GM21825 (cell line): ENCODE measurements around the gene ZNF521.
"Not testable (repeated sequence)": the region's sequence is repeated elsewhere in the genome, so short reads cannot be mapped to it uniquely, and the experiment has no call there.

Source experiments
- ATAC-seq: cut with Tn5 transposase; IDR thresholded peaks from one replicate; pipeline ENCODE4 v1.9.1; 2021; ENCODE audit warnings: mild to moderate bottlenecking, moderate library complexity; ENCODE audit not compliant: unreplicated experiment

Gene ZNF521

DNA sequence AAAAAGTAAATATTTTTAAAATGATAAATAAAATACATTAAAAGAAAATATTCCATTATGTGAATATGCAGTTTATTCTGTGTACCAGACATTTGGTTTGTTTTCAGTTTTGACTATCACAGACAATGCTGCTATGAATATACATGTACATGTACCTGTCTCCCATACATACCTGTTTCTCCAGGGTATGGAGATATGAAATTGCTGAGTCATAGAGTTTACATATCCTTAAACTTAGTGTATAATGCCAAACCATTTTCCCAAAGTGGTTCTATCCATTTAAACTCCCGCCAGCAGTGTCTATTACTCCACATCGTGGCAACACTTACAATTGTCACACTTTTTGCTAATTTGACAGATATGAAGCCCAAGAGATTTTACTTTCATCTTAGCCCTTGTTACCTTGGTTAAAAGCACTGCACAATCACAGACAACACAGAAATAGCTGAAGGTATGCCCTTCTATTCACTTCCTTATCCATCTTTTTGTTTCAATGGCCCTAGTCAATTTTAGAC is 56.3 kb downstream of the ZNF521 start:
- ATAC-seq, result no peak

DNA sequence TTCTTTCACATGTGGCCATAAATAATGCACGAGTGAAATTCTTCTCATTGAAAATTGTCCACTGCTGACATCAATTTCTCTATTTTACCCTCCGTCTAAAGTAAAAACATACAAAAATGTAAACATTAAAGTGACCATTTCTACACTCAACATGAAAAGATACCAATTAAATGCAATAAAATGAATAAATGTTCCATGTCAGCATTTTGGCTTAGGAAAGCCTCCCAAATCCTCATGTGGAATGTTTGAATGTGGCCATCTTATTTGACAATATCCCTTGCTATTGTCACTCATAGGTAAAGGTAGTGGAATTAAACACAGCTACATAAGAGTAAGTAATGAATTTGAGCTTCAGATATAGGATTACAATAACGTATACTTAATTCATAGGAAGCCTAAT is 60.8 kb downstream of the ZNF521 start:
- ATAC-seq, result no peak

DNA sequence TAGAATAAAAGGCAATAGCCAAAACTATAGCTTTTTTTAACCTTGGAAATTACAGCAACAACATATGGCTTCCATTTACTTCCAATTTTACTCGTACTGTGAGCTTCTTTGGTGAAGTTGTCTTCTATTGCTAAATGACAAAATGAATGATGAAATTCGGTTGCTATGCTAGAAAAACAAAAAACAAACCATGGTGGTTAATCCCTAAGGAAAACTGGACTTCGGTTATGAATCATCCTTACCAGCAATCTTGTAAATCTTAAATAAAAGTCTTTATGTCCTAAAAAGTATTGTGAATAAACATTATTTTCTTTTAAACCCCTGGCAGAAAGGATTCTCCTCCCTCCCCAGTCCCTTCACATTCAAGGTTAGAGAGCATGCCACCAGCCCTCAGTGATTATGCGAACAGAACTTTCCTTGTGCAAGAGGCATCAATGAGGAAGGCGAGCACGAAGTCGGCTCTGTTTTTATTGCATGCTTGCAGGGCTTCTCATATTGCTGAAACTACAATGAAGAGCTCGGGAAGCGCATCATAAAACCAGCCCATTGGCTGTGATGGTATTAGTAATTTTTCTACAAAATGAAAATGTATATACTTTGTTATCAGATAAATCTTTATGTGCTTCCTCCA is 62.9 kb downstream of the ZNF521 start:
- no peak for ATAC-seq

DNA sequence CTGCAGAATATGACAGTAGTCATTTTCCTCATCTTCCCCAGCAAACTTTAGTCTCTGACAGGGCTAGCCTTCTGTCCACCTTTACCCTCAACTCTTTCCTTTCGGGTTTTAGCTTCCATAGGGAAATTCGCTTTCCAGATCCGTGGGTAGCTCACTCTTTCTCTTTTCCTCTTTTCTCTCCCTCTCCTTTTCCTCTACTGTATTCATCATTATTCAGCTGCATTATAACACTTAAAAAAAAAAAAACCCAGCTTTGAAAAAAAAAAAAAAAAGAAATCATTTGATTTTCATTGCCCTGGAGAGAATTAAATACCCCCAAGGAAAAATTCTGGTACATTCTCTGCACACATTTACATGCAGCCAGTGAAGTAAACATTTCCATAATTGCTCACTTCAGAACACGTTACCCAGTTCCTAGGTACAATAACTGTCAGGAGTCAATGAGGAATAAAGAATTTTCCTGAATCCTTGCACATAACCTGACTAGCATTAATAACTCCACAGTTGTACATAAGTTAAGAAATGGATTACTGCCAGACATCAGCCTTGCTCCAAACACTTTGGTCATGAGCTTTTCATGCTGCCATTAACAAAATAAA is 63.5 kb downstream of the ZNF521 start:
- ATAC-seq, result no peak

DNA sequence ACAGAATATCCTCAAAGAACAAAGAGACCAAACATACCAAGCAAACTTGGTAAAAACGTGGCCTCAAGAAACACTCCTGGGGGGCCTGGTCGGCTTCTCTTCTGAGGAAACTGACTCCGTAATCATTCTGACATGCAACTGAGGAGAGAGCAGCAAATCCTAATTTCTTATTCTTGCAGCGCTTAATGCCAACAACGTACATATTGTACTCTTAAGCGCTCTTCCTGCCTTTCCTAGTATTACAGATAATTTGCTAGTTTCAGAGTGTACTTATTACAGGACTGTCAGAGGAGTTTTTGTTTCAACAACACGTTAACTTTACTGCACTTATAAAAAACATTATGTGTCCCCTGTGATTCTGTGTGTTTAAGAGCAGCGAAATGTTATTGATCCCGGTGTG is 64.9 kb downstream of the ZNF521 start:
- ATAC-seq, result no peak

DNA sequence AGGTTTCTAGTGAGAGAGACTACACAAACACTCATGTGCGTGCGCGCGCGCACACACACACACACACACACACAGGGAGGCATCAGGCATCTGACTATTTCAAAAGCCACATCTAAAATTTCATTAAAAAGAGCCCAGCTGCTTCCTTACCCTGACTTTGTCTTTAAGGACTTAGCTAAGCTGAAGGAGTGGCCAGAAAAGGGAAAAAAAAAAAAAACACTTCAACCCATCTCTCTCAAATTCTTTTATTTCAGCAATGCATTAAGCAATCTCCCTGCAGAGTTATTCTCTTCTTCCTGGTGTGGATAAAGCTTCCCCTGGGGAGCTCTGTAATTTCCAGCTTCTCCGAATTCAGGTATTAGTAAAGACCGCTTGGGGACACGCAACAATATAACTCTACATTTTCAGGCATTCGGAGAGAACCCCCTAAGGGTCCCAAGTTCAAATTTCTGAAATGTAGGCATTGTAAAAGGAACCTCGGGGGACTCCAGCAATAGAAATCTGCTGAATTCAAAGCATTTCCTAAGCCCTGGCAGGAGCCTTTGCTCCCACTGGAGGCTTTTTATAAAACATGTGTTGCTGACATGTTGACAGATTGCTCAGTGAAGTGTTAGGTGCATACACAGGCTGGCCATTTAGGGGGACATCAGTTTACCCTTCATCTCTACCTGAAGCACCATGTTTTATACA is 67.0 kb downstream of the ZNF521 start:
- ATAC-seq, result no peak

DNA sequence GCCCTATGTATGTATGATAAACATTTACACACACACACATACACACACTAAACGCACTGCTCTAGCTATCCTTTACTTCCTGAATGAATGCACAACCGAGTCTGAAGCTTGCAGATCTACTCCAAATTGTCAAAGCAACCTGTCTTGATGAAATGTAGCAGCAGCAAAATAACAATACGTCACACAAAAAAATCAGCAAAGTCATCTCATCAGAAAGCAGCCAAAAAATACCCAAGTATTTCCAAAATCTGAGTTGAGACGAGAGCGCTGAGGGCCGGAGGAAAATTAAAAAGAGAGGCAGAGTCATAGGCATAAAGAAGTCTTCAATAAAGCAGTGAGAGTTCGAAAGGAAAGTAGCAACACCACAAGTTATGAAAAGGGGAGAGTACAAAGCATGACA is 67.7 kb downstream of the ZNF521 start:
- no peak for ATAC-seq

DNA sequence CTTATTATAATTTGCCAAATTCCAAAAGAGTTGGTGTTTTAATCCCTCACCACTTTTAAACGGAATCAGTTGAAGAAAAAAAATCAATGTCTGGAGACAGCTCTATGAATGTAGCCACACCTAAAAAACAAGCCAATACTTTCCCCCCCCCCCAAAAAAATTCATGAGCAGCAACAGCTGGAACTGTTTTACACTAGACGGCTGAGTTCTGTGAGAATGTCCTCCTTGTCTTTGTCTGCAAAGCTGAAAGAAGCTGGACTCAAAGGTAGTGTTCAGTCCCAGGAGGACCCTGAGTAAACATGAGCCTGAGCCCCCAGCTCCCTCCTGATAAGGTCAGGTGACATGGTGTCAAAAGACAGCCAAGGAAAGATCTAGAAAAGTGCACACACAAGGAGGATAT is 68.2 kb downstream of the ZNF521 start:
- no peak for ATAC-seq

DNA sequence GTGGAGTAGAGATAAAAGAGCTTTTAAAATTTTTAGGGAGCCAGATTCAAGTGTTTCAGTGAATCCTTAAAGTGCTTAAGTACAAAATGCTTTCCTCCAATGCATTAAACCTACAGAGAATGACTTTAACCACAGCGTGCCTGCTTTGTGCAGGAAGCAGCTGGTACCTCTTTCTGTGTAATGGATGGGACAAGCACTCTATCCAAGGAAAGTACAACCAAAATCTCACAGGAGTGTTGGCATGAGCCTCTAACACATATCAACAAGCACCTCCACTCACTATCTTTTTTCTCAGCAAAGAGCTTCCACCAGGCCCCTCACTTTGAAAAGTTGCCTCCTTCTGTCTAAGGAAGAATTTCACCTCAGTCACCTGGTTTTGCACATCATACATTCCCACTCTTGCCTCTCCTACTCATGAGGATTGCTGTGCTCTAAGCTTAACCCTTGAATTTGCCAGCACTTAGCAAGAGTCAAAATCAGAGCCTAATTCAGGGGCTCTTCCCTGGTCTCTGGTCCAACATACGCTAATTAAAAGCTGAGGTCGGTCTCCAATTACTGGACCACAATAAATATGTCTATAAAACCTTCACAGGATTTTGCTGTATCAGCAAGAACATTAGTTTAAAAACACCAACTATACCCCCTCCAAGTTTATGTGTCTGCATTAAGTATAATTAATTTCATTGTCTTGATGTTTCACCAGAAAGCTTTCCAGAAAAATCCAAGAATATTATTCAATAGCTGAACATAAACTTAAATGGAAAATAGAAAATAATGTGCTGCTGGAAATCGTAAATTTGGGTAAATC is 68.9 kb downstream of the ZNF521 start:
- ATAC-seq, result no peak

DNA sequence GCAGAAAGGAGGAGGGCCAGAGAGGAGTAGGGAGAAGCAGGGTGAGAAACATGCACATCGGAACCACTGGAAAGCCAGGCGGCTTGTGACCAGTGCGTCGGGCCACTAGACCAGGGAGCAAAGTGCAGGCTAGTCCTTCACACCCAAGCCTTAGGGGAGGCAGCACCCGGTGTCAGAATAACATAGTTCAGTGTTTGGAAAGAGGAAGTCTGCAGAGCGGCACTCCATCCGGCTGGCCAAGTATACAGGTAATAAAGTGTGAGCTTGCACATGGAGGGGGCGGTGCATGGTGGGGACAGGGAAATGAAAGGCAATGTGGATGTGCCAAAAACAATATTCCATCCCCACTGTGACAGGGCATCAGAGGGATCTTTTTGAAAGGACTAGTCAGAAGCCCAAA is 69.7 kb downstream of the ZNF521 start:
- ATAC-seq, result no peak

DNA sequence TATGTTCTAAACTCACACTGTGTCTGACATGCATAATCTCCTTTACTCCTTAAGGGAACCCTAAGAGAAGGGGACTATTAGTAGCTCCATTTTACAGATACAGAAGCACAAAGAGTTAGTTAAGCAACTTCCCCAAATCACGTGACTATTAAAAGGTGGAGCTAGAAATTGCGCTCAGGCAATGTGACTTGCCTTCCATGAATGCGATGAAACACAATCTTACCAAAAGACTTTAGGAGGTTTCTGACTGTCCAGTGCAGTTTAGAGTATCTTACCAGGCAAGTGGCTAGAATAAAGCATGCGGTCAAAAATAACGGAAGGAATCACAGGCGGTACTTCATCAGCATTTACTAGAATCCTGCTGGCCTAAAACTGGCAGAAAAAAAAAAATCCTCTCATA is 70.4 kb downstream of the ZNF521 start:
- no peak for ATAC-seq

DNA sequence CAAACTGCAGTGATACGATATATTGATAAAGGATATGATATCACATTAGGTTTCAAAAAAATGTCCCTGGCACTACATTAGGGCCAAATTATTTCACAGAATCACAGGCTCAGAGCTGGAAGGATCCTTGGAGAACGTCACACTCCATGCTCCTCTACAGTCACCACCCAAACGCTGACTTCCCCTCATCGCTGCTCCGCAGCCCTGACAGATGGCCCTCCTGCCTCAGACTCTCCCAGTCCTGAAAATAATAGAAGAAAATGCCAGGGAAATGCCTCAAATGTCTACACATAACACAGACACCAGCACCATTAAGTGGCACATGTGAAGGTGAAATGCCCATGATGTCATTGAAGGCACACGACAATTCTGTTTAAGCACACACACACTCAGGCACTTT is 72.0 kb downstream of the ZNF521 start:
- no peak for ATAC-seq

DNA sequence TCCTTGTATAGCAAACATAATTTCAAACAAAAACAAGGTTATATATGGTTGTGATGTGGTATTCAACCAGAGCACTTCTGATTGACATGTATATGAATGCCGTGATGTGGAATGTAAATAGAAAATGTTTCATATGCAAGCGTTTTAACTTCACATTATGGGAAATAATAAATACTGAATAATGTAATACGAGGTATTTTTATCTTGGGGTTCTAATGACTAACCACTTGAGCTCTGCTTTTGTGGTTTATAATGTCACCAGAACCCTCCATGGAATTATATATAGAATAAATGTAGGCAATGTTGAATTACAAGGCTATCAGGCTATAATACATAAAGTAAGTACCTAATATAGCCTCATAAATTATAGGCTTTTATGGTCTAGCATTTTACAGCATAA is 72.4 kb downstream of the ZNF521 start:
- ATAC-seq, result no peak

DNA sequence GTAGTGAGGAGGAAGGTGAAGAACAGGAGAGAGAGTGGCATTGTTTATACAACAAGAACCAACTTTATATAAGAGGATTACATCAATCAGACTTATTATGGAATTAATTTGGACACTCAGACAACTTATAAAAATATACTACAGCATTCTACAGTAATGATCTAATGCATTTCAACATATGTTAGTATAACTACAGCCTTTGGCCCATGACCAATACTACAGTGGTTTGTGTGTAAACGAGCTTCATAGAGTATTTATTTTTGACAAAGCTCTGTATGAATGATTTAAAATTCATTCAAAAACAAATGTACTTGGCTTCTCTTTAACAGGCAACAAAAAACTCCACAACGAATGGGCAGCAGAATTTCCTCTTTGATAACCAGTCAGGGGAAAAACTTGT is 72.8 kb downstream of the ZNF521 start:
- no peak for ATAC-seq

DNA sequence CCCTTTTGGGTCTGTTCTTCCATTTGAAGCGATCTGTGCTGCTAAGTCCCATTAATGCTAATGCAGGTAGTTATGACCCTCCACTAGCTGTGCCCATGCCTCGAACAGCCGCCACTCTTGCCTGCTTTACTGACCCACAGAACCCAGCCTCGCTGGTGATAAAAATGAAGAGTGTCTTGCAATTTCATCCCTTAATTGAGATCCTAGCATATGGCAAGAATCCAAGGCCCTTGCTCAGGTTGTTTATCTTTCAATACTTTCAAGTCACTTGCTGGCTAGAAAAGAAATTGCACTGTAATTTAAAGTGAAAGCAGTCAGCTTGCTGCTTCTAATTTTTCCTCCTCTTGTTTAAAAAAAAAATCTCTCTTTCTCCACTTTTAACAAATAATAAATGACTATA is 73.6 kb downstream of the ZNF521 start:
- no peak for ATAC-seq

DNA sequence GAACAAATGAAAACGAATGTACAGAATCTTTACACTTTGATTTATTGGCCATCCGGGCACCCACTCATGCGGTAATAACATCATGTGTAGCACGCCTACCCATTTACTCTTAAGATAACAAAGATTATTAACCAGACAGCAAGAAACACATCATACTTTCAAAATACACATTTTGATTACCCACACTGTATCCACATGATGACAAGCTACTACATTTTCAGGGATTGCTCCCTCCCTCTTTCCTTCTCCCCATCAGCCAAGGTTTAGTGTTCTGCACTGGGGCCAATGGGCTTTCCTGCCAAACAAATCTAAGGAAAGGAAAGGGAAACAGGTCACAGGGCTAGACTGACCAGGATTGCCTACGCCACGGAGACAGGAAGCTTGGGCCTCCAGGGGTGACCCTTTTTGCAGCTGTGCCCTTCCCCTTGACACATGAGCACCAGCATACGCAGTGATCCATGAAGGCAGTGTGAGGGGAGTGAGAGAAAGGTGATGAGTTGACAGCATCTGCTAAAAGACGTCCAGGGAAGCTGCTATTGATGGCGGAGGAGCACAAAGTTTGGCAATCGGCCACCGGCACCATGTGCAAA is 76.5 kb downstream of the ZNF521 start:
- no peak for ATAC-seq

DNA sequence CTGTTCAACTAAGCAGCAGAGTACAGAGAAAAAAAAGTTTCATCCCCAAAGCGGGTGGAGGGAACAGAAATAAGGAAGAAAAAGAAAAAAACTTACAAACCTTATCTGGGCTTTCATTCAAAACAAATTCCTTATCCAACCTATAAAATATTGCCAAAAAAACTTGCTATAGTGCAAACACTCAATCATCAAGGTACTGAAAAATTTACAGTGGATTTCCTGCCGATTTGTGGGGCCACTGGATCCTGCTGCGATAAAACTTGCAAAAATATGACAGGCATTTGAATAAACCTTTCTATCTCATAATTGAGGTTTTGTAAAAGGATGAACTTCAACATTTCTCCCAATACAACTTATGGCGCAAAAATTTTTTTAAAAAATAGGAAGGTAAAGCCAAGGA is 77.0 kb downstream of the ZNF521 start:
- ATAC-seq, result no peak

DNA sequence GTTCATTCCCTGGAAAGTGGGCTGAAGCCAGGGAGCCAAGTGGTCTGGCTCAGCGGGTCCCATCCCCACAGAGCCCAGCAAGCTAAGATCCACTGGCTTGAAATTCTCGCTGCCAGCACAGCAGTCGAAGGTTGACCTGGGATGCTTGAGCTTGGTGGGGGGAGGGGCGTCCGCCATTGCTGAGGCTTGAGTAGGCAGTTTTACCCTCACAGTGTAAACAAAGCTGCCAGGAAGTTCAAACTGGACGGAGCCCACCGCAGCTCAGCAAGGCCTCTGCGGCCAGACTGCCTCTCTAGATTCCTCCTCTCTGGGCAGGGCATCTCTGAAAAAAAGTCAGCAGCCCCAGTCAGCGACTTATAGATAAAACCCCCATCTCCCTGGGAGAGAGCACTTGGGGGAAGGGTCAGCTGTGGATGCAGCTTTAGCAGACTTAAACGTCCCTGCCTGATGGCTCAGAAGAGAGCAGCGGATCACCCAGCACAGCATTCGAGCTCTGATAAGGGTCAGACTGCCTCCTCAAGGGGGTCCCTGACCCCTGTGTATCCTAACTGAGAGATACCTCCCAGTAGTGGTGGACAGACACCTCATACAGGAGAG is 84.9 kb downstream of the ZNF521 start:
- ATAC-seq, result not testable (repeated sequence)

DNA sequence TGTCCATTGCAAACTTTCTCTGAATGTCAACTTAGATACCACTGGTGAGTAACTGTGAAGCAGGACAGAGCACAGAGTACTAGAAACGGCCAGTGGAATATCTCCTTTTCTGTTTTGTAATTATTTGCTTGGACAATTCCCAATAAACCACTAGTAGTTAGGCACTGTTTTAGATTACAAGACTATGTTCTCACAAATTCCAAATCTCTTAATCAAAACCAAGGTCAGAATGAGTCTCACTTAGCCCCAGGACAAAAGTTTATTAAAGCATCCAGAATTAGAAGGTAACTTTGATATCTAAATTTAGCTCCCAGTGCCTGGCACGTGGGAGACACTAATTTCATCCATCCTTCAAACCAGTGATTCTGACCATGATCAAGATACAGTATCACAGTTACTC is 89.0 kb downstream of the ZNF521 start:
- ATAC-seq, result no peak

DNA sequence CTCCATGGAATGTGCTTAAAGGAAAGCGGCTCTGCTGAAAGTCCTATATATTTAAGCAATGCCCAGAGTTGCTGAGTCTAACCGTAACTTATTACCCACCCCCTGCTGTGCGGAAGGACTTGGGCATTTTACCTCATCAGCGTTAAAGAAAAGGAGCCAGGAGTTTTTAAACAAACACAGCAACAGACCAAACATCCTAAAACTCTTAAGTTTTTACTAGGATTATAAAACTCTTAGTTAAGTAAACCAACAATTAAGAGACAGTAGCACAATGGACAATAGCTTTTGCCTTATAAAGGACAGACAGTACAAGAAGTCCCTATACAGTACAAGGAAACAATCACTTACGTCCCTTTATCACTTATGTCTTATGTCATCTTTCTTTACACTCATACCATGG is 90.2 kb downstream of the ZNF521 start:
- no peak for ATAC-seq

DNA sequence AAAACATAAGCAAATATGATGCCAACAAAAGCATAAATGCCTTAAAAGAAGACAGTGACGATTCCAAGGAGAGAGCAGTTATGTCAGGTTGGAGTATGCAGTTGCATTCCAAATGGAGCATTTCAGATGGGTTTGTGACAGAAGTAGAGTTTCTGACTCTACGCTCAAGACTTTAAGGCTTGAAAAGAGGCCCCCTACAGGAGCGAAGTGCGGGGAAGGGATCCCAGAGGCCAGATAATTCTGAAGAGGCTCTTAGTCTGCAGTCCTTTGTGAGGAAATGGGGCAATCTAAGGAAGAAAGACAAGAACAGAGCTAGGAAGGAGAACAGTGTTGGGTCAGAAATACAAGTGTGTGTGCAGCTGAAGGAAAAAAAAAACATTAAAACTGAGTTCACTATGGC is 95.5 kb downstream of the ZNF521 start:
- ATAC-seq, result no peak
